ENCODE data around the gene NUMA1. TPM values are rescaled to one million over a fixed set of nuclear protein-coding genes. Genes with fewer than 3 reads are reported as not detected.

Gene NUMA1
- total RNA-seq, 2 experiments from 2014 or later, result 148 to 159 TPM

GRCh38 chr11:71999798-72000197 lies 80.5 kb downstream of the NUMA1 start:
- H3K4me2 ChIP-seq (ENCODE audit: low read length), result no peak overlapping the region
- H3K9me3 ChIP-seq (ENCODE audit: low read length), result no peaks in the 10 kb centered on the region
- no peaks in the 10 kb centered on the region for H3K9me2 ChIP-seq (ENCODE audit: insufficient read depth, low read length)
- peaks cover 17% of the 10 kb centered on the region for H3K4me1 ChIP-seq (ENCODE audit: insufficient read depth, low read length, poor library complexity, severe bottlenecking)
- TF ChIP-seq CTCF (conservative IDR thresholded peaks at IDR 0.05; ENCODE audit: low read length) (no peak), EZH2phosphoT487 (IDR thresholded peaks at IDR 0.05; ENCODE audit: borderline replicate concordance, low read depth, low read length) (no peak)
- H3K27ac ChIP-seq (ENCODE audit: low read depth, low read length, poor library complexity, severe bottlenecking), result no peak overlapping the region
- no peak overlapping the region for H2AFZ ChIP-seq (ENCODE audit: low read length)
- ChIA-PET POLR2A (no interaction called here), CTCF (ENCODE audit: unreplicated experiment) (no interaction called here)
- H3K79me2 ChIP-seq (ENCODE audit: insufficient read depth, low read depth, low read length), result no peaks in the 10 kb centered on the region
- no peaks in the 10 kb centered on the region for H4K20me1 ChIP-seq (ENCODE audit: insufficient read depth, low read length)
- intact Hi-C loops (cut with micrococcal nuclease; ENCODE audit: unreplicated experiment), result no loop called here
- H3K4me3 ChIP-seq (ENCODE audit: low read depth, low read length, poor library complexity, severe bottlenecking), result no peak overlapping the region
- no peak for DNase-seq (ENCODE audit: low spot score)
- peaks cover 42% of the 10 kb centered on the region for H3K36me3 ChIP-seq (ENCODE audit: insufficient read depth, low read length)
- no TSS peak for BruUV-seq (replicated peaks)

- Histone ChIP-seq H3K4me1 (ENCODE audit: insufficient read depth, low read length, poor library complexity, severe bottlenecking) (peaks cover 17% of the 10 kb centered on the region), H3K4me2 (ENCODE audit: low read length) (0 out of 2 replicates have a peak overlapping the region, but pooled peaks have one; percentile 41), H4K20me1 (ENCODE audit: insufficient read depth, low read length) (no peaks in the 10 kb centered on the region), H2AFZ (ENCODE audit: low read length) (no peak overlapping the region), H3K4me3 (ENCODE audit: low read depth, low read length, poor library complexity, severe bottlenecking) (no peak overlapping the region), H3K27ac (ENCODE audit: low read depth, low read length, poor library complexity, severe bottlenecking) (no peak overlapping the region), H3K9me3 (ENCODE audit: low read length) (no peaks in the 10 kb centered on the region), H3K36me3 (ENCODE audit: insufficient read depth, low read length) (peaks cover 37% of the 10 kb centered on the region), H3K79me2 (ENCODE audit: insufficient read depth, low read depth, low read length) (no peaks in the 10 kb centered on the region), H3K9me2 (ENCODE audit: insufficient read depth, low read length) (no peaks in the 10 kb centered on the region)
- no peak for TF ChIP-seq EZH2phosphoT487 (IDR thresholded peaks at IDR 0.05; ENCODE audit: borderline replicate concordance, low read depth, low read length)
- no peak for TF ChIP-seq CTCF (conservative IDR thresholded peaks at IDR 0.05; ENCODE audit: low read length)
- intact Hi-C loops (cut with micrococcal nuclease; ENCODE audit: unreplicated experiment), result no loop called here
- no peak for DNase-seq (ENCODE audit: low spot score)
- POLR2A ChIA-PET, result no interaction called here
- CTCF ChIA-PET (ENCODE audit: unreplicated experiment), result no interaction called here
- no TSS peak for BruUV-seq (replicated peaks)
Observed at GRCh38 chr11:71999362-71999761, 81.0 kb downstream of the NUMA1 start.

GRCh38 chr11:71998649-71999310 lies 81.6 kb downstream of the NUMA1 start, which contains the start of gene IL18BP:
Gene IL18BP (plus strand): TSS chr11:71998909. CDS start chr11:71999985, 1,076 bp downstream.
- H3K4me1 ChIP-seq (ENCODE audit: insufficient read depth, low read length, poor library complexity, severe bottlenecking), result peaks cover 17% of the 10 kb centered on the region
- no peak within 1 kb of the TSS for H2AFZ ChIP-seq (ENCODE audit: low read length)
- CTCF ChIA-PET (ENCODE audit: unreplicated experiment), result no interaction called here
- H3K4me2 ChIP-seq (ENCODE audit: low read length), result peak within 1 kb of the TSS; percentile 41
- POLR2A ChIA-PET, result no interaction called here
- DNase-seq (ENCODE audit: low spot score), result peak; percentile 51
- no peak within 1 kb of the TSS for H3K27ac ChIP-seq (ENCODE audit: low read depth, low read length, poor library complexity, severe bottlenecking)
- no peak within 1 kb of the TSS for H3K4me3 ChIP-seq (ENCODE audit: low read depth, low read length, poor library complexity, severe bottlenecking)
- H3K9me3 ChIP-seq (ENCODE audit: low read length), result no peaks in the 10 kb centered on the region
- no peaks in the 10 kb centered on the region for H3K79me2 ChIP-seq (ENCODE audit: insufficient read depth, low read depth, low read length)
- TF ChIP-seq EZH2phosphoT487 (IDR thresholded peaks at IDR 0.05; ENCODE audit: borderline replicate concordance, low read depth, low read length), result no peak
- no TSS peak for BruUV-seq (replicated peaks)
- no peaks in the 10 kb centered on the region for H3K9me2 ChIP-seq (ENCODE audit: insufficient read depth, low read length)
- intact Hi-C loops (cut with micrococcal nuclease; ENCODE audit: unreplicated experiment), result no loop called here
- H4K20me1 ChIP-seq (ENCODE audit: insufficient read depth, low read length), result no peaks in the 10 kb centered on the region
- H3K36me3 ChIP-seq (ENCODE audit: insufficient read depth, low read length), result peaks cover 31% of the 10 kb centered on the region

All from OCI-LY7 (cell line).